Testis (tissue), 2 donors: Measurements from ENCODE around the gene EBI3.
"Not testable (repeated sequence)": the region's sequence is repeated elsewhere in the genome, so short reads cannot be mapped to it uniquely, and the experiment has no call there.

Experiments
- POLR2A ChIP-seq: fragments of 450-650 bp; IDR thresholded peaks from one replicate; pipeline ENCODE4 v1.6.1; 2017; ENCODE audit warnings: antibody characterized with exemption, mild to moderate bottlenecking, moderate library complexity
- TF ChIP-seq, protein P1 (sequence below), 3 experiments: fragments of 450-650 bp in 2 of 3; fragments of 200-600 bp in 1 of 3; sonication (generic) in 1 of 3; IDR thresholded peaks; one replicate each; pipeline ENCODE4 v1.5.1; 2016 to 2019; ENCODE audit warnings: antibody characterized with exemption in 3 of 3, mild to moderate bottlenecking in 2 of 3, moderate library complexity in 1 of 3

DNA sequence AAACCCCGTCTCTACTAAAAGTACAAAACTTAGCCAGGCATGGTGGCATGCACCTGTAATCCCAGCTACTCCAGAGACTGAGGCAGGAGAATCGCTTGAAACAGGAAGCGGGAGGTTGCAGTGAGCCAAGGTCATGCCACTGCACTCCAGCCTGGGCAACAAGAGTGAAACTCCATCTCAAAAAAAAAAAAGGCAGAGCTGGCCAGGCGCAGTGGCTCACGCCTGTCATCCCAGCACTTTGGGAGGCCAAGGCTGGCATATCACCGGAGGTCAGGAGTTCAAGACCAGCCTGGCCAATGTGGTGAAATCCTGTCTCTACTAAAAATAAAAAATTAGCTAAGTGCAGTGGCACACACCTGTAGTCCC lies 45.0 kb downstream of the EBI3 start:
- not testable (repeated sequence) for TF ChIP-seq POLR2A
- TF ChIP-seq, protein P1, sequence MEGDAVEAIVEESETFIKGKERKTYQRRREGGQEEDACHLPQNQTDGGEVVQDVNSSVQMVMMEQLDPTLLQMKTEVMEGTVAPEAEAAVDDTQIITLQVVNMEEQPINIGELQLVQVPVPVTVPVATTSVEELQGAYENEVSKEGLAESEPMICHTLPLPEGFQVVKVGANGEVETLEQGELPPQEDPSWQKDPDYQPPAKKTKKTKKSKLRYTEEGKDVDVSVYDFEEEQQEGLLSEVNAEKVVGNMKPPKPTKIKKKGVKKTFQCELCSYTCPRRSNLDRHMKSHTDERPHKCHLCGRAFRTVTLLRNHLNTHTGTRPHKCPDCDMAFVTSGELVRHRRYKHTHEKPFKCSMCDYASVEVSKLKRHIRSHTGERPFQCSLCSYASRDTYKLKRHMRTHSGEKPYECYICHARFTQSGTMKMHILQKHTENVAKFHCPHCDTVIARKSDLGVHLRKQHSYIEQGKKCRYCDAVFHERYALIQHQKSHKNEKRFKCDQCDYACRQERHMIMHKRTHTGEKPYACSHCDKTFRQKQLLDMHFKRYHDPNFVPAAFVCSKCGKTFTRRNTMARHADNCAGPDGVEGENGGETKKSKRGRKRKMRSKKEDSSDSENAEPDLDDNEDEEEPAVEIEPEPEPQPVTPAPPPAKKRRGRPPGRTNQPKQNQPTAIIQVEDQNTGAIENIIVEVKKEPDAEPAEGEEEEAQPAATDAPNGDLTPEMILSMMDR (IDR thresholded peaks at IDR 0.05): not testable (repeated sequence)
